SW480 (cell line): ENCODE data around the gene SLC12A9.

ENCODE experiments used
- DNase-seq: peaks from one replicate; pipeline ENCODE4 v3.0.0-alpha.2; 2016; ENCODE audit warnings: low spot score

SLC12A9 gene

DNA sequence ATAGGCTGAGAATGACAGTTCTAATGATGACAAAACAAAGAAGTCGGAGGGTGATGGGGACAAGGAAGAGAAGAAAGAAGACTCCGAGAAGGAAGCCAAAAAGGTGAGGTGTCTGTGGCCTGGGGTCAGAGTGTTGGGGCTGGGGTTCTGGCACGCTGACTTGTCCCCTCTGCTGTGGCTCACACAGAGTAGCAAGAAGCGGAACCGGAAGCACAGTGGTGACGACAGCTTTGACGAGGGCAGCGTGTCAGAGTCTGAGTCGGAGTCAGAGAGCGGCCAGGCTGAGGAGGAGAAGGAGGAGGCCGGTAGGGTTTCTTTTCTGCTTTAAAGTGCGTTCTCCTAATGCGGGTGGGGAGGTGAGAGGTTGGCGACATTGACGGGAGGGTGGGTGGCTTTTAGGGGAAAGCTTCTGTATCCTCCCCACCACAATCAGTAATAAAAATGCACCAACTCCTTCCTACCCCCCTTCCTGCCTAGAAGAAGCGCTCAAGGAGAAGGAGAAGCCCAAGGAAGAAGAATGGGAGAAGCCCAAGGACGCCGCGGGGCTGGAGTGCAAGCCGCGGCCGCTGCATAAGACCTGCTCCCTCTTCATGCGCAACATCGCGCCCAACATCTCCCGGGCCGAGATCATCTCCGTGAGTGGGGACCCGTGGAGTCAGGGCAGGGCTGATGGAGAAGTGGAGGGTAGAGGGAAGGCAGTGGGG, 32.4 kb downstream of the SLC12A9 start:
- no peak for DNase-seq

DNA sequence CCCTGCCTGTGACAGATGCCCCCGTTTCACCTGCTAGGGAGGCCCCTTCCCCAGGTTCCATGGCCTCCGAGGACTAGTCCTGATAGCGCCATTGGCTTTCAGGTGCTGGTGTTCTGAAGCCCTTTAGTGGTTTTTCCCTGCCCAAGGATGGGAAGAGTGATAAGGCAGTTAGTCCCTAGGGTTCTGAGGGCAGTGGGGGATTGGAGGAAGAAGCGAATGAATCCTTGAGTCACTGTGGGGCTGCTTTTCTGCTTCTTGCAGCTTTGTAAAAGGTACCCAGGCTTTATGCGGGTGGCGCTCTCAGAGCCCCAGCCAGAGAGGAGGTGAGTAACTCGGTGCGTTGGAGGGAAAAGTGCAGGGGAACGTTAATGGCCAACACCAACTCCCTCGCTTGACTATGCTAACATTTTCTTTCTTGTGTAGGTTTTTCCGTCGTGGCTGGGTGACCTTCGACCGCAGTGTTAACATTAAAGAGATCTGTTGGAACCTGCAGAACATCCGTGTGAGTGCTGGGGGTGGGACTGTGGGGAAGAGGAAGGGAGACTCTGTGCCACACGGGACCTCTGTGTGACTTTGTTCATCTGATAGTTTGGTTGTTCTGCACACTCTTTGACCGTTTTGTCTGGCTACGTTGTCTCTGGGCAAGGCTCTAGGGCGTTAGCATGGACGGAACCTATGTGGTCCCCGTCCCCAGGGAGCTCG, 33.1 kb downstream of the SLC12A9 start:
- DNase-seq = no peak

DNA sequence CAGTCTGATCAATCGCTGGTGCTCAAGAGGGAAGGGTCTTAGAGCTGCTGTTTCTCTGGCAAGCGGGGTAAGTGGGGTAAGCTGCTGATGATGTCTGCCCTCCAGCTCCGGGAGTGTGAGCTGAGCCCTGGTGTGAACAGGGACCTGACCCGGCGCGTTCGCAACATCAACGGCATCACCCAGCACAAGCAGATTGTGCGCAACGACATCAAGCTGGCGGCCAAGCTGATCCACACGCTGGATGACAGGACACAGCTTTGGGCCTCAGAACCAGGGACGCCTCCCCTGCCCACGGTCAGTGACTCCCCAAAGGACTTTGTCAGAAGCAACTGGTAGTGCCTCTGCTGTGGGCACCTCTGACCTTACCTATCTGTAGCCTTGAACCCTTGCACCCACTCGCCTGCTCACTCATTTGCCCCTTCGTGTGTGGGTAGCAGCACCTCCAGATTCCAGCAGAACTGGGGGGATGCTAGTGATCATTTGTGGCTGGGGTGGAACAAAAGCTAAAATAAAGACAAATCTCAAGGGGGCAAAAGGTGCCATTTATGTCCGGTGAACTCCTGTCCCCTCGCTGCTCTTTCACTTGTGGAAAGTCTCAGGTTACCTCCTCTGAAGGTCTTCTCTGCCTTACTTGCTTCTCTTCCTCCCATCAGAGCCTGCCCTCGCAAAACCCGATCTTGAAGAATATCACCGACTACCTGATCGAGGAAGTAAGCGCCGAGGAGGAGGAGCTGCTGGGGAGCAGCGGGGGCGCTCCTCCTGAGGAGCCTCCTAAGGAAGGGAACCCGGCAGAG, 33.8 kb downstream of the SLC12A9 start:
- DNase-seq = no peak

DNA sequence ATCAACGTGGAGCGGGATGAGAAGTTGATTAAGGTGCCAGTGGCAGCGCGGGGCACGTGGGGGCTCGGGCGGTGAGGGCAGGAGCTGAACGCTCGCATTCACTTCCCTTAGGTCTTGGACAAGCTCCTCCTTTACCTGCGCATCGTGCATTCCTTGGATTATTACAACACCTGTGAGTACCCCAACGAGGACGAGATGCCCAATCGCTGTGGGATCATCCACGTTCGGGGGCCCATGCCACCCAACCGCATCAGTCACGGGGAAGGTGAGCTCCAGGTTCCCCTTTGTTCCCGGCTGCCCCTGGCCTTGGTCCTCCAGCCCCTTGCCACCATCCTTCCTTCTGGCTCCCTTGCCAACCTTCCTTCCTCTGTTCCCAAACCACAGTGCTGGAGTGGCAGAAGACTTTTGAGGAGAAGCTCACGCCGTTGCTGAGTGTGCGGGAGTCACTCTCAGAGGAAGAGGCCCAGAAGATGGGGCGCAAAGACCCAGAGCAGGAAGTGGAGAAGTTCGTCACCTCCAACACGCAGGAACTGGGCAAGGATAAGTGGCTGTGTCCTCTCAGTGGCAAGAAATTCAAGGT, 34.5 kb downstream of the SLC12A9 start:
- DNase-seq = no peak

DNA sequence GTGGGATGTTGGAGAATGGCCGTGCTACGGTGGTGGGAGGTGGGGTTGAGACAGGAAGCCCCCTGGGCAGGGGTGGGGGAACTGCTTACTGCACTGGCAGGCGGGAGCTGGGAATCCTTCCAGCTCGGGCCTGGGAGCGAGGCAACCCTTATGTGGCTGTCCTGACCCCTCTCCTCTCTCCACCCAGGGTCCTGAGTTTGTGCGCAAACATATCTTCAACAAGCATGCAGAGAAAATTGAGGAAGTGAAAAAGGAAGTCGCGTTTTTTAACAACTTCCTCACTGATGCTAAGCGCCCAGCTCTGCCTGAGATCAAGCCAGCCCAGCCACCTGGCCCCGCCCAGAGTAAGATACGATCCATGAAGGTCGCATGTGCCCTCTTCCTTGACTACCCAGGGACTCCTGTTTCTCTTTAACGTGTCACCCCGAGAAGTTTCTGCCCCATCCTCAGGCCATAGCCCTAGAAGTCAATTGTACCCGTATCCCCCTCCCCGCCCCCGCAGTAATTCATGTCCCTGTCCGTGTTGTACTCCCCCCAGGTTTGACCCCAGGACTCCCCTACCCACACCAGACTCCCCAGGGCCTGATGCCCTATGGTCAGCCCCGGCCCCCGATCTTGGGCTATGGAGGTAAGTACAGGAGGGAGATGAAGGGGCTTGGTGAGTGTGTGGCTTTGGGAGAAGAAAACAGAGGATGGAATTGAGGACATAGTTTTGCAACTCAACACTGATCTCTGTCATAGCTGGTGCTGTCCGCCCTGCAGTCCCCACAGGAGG, 35.2 kb downstream of the SLC12A9 start:
- DNase-seq = no peak

DNA sequence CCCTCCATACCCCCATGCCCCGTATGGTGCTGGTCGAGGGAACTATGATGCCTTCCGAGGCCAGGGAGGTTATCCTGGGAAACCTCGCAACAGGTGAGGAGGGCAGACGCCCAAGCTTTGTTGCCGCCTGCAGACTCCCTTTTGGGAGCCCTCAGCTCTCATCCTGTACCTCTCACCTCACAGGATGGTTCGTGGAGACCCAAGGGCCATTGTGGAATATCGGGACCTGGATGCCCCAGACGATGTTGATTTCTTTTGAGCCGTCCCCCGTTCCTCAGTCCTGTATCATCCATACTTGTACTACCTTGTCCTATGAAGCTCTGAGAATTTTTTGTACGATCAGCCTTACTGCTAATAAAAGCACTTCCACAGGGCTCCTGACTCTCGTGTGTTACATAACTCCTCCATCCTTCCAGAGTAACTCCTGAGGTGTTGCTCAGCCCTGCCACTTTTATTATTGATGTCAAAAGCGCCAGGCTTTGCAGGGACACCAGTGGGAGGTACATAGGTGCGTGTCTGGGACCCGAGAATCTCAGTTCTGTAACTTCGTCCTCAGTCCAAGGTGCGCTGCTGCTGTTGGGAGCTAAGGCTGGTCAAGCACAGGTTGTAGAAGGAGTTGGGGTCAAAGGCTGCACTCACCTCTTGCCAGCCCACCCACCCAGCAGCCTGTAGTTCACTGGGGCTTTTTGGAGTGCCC, 35.9 kb downstream of the SLC12A9 start:
- DNase-seq = no peak

DNA sequence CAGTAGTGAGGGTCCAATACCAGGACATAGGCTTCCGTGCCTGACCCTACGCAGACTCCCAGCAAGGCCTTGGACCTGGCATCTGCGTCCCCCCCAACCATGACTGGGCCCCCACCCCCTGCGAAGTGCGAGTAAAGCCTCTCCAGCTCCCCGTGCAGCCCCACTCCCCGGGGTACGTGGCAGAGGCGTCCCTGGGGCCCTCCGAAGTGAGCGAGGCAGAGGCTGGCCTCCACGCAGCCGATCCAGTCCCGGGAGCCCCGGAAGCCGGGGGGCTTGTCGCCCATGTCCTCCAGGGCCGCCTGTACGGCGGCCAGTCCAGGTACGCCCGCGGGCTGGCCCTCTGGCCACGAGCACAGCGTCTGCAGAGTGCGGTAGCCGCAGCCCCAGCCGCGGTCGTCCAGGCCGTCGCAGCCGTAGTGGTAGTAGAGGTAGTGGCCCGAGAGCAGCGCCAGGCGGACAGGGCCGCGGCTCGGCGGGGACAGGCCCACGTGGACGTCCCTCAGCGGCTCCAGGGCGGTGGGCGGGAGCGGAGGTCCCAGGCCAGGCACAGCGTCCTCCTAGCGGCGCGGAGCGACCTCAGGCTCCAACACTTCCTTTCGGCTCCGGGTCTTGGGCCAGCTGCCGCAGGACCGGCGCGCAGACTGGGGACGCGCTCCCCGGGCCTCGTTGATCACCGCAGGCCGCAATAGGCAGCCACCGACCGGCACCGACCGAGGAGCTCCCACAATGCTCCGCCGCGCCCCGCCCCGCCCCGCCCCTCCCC, 36.7 kb downstream of the SLC12A9 start, which contains the start of gene UFSP1:
UFSP1 (minus strand) TSS at position 728 of the 763 bp plus-strand sequence; CDS start at position 284, 444 bp downstream.
- no peak for DNase-seq

DNA sequence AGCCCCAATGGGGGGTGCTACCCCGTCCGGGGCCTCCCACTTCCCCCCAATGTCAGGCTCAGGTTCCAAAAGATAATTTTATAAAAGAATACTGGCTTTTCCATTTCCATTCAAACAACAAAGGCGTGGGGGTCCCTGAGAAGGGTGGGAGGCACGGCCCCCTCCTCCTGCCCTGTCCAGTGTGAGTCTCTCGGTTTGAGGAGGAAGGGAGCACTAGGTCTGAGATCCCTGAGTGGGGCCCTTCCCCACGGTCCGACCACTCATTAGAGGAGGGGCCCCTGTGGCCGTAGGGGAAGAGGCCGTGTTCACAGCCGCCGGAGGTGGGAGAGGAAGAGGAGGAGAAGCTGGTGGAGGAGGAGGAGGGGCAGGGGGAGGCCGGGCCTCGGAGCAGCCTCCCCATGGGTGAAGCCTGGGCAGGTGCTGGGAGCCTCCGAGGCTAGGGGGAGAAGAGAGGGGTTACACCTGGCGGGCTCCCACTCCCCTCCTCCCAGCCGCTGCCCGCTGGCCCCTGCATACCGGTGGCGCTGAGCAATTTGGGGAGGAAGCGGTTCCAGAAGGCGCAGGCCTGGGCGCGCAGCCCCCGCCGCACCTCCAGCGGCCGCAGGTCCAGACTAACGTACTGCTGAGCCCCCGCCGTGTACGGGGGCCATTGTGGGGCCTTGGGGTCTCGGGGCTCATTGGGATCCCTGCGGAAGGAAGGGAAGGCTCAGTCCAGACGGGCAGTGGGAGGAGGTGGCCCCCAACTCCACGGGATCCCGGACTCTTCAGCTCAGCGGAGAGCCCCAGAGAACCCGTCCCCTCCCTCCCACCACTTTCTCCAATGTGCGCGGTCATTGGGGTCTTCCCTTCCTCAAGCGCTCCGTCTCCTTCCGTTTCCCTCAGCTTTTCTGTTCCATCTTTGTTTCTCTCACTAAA, 38.4 kb downstream of the SLC12A9 start:
- DNase-seq = no peak

DNA sequence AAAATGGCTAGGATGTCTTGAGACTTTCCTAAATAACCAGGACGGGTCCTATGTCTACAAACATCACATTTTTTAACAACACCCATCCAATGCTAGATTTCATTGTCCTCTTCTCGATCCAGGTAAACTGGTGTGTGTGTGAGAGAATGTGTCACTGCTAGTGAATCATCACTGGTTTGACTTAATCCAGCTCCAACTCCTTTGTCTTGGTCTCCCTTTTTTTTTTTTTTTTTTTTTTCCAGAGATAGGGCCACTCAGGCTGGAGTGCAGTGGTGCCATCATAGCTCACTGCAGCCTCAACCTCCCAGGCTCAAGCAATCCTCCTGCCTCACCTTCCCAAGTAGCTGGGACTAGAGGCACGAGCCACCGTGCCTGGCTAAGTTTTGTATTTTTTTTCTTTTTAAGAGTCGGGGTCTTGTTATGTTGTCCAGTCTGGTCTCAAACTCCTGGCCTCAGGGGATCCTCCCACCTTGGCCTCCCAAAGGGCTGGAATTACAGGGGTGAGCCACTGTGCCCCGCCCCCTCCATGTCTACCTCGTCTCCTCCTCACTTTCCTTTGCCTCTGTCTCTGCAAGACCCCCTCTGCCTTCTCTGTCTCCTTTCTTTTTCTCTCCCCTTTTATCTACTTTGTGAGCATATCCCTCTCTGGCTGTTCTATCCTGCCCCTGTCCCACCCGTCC, 39.2 kb downstream of the SLC12A9 start:
- peak; percentile 83 for DNase-seq

DNA sequence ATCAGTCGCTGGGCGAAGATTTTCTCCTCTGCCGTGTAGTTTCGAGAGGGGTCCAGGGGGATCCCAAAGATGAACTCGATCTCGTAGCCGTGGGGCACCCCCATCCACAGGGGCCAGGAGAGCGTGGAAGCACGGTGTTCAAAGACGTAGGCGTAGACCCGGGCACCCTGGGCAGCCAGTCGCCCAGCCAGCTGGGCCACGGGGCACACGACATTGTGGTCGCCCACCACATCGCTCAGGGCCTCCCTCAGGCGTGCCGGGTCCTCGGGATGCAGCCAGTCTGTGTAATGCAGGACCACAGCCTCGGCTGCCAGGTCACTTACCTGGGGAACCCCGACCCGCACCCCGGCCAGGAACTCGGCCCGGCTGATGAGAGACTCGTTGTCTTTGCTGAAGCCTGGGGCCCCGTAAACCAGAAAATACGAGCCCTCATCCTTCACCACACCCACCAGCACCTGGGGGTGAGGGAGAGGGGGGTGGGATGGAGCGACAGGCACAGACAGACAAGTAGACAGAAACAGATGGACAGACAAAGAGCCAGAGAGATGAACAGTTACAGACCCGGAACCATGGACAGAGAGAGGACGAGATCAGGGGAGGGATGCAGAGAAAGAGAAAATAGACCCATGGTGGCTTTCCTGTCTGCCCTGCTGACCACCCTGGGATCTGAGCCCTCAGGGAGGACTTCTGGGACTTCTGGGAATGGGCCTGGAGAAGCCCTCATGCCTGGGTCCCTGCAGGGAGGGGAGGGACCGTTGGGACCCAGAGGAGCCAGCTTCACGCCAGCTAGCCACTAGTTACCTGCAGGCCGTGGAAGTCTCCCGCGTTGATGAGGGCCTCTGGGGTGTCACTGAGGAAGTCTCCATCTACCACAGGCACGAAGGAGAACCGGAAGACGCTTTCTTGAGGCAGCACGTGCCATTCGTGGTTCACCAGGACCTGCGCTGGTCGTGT, 40.1 kb downstream of the SLC12A9 start:
- no peak for DNase-seq

DNA sequence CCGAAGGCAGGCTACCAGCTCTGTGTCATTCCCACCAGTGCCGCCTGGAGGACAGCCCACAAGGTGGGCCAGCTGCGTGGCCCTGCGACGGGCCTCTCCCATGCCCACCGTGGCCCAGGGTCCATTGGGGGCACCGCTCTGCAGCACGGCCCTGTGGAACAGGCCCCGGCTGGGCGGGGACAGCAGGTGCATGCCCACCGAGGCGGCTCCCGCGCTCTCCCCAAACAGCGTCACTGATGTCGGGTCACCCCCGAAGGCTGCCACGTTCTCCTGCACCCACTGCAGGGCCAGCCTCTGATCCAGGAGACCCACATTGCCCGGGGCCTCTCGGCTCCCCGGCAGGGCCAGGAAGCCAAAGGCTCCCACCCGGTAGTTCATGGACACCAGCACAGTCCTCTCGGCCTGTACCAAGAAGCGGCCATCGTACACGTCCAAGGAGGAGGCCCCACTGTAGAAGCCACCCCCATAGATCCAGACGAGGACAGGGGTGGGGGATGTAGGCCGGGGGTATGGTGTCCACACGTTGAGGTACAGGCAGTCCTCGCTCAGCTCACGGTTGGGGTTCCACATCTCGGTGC, 40.9 kb downstream of the SLC12A9 start:
- DNase-seq = no peak

DNA sequence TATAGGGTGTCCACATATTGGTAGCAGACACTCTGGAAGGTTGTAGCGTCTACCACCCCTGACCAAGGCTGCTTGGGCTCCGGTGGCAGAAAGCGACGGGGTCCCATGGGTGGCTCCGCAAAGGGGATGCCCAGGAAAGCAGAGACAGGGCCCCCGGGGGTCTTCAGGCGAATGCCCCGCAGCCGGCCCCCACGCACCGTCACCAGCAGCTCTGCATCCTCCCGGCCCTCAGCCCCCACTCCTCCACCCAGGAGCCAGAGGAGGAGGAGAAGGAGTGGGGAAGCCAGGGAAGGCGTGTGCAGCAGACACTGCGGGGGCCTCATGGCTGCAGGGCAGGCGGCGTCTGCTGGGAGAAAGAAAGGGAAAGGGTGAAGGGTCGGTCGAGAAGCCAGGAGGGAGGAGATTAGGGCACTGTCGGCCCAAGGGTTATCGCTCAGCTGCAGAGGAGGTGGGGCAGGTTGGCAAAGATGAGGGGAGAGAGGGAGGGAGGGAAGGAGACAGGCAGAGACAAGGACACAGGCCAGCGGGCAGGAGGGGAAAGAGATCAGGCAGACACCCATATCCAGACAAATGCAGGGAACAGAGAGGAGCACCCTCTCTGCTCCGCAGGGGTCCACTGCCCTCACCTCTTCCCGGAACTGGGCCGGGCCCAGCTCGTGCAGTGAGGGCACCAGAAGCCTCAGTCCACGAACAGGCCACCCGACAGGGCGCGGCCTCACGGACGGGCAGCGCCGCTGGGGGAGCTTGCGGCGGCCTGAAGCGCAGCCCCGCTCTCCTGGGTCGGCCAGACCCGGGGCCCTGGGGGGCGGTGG, 41.6 kb downstream of the SLC12A9 start:
- DNase-seq = no peak

DNA sequence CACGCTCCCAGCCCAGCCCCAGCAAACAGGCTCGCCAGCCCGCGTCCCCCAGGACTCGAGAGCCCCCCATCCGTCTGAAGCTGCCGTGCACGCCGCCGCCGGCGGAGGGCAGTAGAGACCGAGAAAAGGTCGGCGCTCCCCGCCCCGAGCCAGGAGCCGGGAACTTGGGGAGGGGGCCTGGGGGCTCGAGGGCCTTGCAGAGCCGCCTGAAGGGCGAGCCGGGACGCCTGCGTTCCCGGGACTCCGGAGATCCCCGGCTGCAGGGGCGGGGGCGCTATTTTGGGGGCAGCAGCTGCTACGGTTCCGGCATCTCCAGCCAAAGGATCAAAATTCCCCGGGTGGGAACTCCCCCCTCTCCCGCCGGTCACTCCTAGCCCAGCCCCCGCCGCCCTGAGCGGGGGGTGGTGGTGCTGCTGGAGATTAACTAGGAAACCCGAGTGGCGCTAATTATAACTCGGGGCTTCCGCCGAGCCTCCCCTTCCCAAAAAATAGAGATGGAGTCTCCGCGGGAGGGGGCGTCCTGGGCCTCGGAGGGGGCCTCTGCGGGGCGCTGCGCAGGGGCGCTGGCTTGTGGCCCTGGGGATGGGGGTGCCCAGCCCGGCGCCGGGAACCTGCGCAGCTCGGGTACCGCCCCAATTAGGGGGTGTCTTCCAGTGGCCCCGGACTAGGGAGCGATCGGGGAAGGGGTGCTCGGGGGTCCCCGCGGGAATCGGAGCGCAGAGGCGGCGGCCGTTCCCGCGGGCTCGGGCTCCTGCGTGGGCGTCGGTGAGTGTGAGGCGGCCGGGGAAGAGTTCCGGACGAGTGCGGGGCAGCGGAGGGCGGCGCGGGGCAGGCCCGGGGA, 42.6 kb downstream of the SLC12A9 start:
- DNase-seq = no peak

DNA sequence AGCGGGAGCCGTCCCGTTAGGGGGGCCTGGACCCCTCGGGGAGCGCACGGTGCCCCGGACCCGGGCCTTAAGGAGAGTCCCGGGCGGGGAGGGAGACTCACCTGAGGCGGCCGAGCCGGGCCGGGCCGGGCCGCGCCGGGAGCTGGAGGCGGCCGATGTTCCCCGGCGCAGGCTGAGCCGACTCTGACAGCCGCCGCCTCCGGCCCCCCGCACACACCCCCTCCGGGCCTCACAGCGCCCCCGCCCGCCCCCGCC, 43.1 kb downstream of the SLC12A9 start, which contains the start of gene ACHE:
ACHE (minus strand) TSS at position 188 of the 255 bp plus-strand sequence. CDS start 1,656 bp downstream, outside the sequence.
- DNase-seq = no peak

DNA sequence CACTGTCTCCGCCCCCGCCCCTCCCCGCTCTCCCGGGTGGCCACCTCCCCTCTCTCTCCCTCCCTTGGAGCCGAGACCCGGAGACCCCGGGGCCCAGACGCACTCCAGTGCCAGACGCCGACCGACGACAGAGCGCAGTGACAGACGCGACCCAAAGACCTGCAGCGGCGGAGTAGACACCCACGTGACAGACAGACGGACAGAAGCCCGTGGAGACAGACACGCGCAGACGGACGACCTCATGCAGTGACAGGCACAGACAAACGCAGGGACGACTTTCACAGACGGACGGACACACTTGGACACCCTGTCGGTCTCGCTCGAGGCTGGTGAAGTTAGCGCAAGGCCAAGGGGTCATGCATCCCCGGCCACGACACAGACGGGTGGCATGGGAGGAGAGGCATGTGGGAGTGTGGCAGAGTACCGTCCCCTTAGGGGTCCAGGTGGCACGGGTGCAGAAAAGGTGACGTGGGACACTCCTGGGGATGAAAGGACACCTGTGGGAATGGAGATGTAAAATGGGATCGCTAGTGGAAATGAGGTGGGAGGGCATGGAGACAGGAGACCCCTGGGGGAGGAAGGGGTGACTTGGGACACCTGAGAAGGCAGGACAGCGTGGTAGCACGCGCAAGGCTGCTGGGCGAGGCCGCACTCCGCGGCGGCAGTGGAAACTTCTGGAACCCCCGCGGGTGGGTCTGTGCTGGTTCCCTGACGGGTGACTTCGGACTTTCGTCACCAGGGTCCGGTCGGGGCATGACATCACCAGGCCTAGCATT, 43.6 kb downstream of the SLC12A9 start:
- peak; percentile 77 for DNase-seq
